ENCODE results near the gene MPRIP.

Gene MPRIP

GRCh38 chr17:17053446-17054379 lies 11.5 kb downstream of the MPRIP start:
- DNase-seq: no peak

DNA sequence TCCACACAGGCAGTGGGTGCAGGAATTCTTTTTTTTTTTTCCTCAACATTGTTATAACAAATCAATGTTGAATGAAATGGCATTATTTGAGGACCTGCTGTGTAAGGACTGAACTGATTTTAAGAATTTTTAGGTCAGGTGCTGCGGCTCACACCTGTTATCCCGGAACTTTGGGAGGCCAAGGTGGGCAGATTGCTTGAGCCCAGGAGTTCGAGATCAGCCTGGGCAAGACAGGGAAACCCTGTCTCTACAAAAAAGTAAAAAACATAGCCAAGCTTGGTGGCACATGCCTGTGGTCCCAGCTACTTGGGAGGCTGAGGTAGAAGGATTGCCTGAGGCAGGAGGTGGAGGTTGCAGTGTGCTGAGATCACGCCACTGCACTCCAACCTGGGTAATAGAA lies 12.4 kb downstream of the MPRIP start:
- no peak for DNase-seq

GRCh38 chr17:17055286-17056155 lies 13.3 kb downstream of the MPRIP start:
- no peak for DNase-seq

GRCh38 chr17:17056156-17056539 lies 13.9 kb downstream of the MPRIP start:
- no peak for DNase-seq

DNA sequence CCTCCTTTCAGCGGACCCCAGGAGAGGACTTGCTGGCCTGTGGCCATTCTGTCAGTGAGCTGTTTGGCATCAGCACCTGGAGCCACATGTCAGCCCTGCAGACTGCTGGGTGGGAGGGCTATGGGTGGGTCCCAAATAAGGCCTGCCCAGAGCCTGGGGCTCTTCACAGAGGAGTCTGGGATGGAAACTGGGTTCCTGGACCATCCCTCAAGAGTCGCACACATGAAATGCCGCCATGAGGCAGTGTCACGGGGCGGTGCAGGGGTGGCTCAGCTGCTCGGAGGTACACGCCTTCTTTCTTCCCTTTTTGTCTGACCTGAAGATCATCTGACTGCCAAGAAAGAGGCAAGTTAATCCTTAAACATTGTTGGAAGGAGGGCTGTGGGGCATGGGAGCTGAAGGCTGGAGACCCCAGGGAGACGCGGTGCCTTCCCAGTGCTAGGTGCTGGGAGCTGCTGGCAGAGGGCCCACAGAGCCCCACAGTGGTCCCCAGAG lies 14.8 kb downstream of the MPRIP start:
- no peak for DNase-seq

- no peak for DNase-seq
These were observed 16.0 kb downstream of the MPRIP start for GRCh38 chr17:17058304-17058703.

DNA sequence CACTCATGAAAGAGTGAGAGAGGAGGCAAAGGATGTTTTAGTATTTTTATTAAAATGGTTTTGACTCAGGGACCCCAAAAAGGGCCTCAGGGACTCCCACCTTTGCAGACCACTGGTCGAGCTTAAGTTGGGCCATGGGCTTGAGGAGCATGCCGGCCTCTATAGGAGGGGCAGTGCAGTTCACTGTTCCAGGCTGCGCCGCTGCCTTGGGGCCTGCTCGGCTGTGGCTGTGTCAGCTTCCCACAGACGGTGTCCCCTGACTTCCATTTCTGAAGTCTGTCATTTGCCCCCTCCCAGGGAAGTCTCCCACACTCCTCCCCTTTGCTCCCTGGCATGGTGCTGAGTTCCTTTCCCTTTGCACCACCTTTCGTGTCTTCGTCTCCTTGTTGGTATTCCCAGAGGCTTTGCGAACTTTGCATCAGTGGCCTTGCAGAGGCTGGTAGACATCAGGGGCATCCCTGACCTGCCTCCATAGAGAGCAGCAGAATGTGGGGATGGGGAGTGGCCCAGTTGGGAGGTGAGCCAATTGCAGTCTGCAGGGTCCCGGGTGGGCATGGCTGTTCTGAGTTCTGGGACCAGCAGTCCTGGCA lies 17.1 kb downstream of the MPRIP start:
- DNase-seq: no peak

DNA sequence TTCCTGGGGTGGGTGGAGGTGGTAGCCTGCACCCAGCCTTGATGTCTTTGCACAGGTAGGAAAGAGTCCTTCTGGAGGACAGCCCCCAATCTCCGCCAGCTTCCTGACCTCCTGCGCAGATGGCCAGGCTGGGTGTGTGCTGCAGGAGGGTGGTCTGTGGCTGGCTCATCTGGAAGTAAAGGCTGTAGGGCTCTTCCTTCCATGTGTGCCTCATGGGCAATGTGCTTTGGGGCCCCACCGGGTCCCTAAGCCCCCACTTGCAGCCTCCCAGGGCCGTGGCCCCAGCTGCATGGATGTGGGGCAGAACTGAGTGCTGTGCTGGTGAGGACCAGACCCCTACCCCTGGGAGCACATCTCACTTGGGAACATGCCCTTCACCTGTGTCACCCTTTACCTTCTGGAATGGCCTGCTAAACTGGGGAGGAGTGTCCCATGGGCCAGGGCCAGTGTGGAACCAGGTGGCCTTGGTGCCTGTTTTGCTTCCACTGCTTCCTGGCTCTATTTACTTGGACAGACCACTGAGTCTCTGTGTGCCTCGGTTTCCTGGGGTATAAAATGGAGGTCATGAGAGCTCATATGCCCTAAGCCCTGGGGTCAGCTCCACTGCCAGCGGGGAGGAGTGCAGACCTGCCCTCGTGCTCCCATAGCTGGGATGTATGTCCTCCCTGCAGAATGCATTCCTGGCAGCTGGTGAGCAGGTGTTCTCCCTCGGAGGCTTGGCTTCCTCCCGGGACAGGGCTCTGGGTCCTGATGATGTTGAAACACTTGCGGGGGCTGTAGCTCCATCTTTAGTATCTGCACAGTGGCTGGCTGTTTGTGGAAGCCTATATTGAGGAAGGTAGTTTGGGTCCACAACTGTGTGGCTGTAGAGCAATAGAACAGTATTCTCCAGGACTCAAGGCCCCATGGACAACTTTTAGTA lies 18.0 kb downstream of the MPRIP start:
- DNase-seq: no peak

- DNase-seq: no peak
These were observed 18.7 kb downstream of the MPRIP start for GRCh38 chr17:17060930-17061329.

- no peak for DNase-seq
These were observed 19.3 kb downstream of the MPRIP start for GRCh38 chr17:17061516-17061915.

DNA sequence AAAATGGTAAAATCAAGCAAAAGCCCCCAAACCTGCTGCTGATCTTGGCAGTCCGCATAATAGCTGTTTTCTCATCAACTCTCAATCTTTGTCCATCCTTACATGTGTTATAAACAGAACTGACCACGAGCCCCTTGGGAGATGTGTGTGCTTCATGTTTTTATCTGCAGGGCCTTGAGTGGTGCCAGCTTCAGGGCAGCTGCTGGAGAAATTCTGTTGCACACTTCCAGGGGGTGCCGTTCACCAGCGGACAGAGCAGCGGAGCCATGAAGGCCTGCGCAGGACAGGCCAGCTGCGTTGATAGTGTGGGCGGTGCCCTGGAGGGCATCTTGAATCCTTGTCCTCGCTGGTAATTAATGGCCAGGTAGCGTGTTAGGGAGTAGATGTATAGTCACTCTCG lies 20.1 kb downstream of the MPRIP start:
- no peak for DNase-seq

DNA sequence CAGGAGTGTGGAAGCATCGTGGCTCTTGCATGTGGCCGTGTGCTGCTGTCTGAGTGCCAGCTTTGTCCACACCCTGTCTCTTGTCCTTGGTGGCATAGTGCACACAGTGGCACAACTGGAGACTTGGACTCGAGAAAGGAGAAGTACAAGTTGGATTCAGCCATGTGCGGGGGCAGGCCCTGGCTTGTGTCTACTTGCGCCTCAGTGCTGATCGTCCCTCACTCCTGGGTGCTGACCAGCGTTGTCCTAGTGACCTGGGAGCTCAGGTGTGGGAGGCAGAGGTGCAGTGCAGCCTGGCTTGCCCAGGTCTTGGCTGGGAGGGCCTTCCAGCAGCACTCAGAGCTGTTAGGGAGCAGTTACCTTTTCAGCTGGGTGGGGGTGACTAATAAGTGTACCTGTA lies 20.6 kb downstream of the MPRIP start:
- DNase-seq: no peak

DNA sequence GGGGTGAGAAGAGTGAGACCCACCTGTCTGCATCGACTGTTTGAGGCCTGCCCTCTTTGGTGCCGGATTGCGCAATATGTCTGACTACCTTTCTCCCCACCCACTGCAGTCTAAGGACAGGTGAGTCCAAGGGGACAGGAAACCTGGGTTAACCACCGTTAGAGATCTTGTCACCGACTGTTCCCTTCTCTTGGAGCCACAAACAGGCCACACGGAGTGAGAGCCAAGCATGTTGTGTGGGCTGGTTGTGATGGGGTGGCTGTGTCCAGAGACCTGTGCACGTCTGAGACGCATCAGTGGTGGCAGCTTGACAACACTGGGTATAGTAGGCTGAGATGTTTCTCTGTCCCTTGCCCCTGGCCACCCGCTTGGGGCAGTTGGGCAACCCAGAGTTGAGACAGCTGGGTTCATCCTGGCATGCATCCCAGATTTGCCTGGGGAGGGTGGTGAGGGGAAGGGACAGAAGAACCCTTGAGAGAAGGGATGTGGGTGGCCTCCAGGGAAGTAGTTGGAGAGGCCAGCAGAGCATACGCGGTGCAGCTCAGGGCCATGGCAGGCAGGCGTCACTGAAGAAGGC lies 21.4 kb downstream of the MPRIP start:
- DNase-seq: peak; percentile 69

DNA sequence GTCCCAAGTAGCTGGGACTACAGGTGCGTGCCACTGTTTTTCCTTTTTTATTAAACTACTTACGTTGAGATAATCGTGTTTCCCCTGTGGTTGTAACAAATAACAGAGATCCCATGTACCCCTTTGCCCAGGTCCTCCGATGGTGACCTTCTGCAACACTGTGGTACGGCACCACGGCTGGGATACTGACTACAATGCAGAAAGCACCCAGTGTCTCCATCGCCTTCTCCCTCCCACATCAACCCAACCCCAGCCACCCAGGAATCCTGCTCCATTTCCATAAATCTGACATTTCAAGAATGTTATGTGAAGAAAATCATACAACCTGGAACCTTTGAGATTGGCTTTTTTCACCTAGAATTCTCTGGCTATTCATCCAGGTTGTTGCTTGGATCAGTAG lies 22.1 kb downstream of the MPRIP start:
- DNase-seq: no peak

DNA sequence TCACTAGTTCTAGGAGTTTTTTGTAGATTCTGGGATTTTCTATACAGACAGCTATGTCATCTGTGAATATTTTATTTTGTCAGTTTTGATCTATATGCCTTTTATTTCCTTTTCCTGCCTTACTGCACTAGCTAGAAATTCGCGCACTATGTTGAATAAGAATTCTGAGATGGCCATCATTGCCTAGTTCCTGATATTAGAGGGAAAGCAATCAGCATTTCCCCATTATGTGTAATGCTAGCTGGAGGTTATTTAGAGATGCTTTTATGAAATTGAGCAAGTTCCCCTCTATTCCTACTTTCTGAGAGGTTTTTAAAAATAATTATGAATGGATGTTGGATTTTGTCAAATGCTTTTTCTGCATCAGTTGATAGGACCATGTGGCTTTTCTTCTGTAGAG lies 23.8 kb downstream of the MPRIP start:
- DNase-seq: no peak

DNA sequence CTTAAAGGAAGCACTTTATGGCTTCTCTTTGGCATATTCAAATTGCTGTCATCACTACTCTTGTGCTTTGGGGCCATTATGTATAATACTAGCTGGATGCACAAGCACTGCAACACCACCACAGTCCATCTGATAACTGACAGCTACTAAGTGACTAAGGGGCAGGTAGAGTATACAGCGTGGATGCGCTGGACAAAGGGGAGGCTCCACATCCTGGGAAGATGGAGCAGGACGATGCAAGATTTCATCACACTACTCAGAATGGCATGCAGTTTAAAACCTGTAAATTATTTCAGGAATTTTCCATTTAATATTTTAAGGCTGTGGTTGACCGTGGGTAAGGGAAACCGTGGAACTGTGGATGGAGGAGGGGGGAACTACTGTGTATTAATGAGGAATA lies 25.0 kb downstream of the MPRIP start:
- DNase-seq: no peak

GRCh38 chr17:17069849-17070248 lies 27.6 kb downstream of the MPRIP start:
- no peak for DNase-seq

DNA sequence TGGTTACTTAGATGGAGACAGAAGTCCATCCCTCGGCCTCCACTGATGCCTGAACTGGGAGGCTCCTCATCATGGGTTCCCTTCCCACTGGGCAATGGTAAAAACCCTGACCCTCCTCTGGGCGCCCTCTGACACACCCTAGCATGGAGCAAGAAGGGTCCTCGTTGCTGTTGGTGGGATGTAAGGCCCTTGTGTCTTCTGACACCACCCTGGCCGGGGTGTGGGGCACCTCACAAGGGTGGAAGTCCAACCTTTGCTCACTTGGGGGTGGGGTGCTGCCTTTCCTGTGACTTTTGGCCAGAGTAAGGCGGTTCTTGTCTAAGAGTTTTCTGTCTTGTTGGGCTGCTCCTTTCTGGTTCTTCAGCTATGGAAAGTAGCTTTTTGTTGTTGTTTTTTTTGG lies 28.7 kb downstream of the MPRIP start:
- no peak for DNase-seq

GRCh38 chr17:17071531-17072360 lies 29.5 kb downstream of the MPRIP start:
- DNase-seq: no peak

DNA sequence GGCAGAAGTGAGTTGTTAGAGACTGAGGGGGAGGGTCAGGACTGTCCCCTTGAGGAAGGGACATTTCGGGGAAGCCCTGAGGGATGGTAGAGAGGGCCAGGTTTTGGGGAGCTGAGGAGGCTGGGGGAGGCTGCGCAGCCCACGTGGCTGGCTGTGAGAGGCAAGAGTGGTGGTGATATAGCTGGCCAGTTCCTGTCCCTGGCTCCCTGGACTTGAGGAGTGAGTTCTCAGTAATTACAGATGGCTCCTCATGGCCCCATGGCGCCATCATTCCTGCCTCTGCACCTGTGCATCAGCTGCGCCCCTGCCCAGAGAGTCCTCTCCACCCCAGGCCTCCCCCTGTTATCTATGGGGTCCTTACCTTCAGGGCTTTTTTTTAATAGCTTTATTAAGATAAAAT lies 30.3 kb downstream of the MPRIP start:
- no peak for DNase-seq

- DNase-seq: no peak
These were observed 30.8 kb downstream of the MPRIP start for GRCh38 chr17:17073030-17073564.

Measured in DMS53 (cell line).